ENCODE measurements around the gene HOXD13.

Gene HOXD13

DNA sequence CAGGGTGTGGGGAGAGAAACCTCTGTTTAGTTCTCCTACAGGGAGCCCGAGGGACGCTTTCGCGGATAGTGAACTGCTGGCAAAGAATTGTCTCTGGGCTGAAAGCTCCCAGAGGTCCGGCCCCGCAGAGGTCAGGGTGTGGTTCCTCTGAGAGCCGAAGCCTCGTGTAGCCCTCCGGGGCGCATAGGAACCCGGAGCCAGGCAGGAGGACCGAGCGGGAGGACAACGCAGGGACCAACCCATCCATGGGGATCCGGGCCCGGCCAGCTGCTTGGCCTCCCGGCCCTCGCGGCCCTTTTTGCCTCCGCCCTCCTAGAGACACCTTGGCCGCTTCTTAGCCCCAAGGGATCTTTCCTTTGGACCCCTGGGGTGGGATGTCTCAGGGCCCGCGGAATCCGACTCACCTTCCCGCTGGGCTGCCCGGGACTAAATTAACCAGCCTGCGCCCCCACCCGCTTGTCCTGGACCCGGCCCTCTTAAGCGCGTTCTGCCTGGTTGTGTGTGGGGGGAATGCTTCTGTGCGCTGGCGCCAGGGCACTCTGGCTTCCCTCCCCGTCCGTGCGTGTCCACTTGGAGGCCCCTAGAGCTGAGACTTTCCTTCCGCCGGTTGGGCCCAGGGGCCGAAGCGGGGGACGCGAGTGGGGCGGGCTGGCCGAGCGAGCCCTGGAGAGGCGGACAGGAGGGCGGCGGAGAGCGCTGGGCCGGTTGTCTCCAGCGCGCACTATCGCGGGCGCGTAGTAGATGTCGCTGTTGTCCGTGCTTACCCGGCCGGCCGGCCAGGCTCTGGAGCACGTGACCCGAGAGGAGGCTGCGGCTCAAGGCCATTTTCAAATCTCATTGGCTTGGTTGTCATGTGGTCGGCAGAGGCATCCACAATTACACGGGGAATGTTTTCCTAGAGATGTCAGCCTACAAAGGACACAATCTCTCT is 23.6 kb downstream of the HOXD13 start, which contains the start of gene HOXD10:
Gene HOXD10, plus strand, starts transcription at position 896 of the 931 bp plus-strand sequence. CDS start 56 bp downstream, outside the sequence.
- no peak for DNase-seq (ENCODE audit: extremely low spot score, insufficient read length, low read depth)
- no peak for FAIRE-seq

DNA sequence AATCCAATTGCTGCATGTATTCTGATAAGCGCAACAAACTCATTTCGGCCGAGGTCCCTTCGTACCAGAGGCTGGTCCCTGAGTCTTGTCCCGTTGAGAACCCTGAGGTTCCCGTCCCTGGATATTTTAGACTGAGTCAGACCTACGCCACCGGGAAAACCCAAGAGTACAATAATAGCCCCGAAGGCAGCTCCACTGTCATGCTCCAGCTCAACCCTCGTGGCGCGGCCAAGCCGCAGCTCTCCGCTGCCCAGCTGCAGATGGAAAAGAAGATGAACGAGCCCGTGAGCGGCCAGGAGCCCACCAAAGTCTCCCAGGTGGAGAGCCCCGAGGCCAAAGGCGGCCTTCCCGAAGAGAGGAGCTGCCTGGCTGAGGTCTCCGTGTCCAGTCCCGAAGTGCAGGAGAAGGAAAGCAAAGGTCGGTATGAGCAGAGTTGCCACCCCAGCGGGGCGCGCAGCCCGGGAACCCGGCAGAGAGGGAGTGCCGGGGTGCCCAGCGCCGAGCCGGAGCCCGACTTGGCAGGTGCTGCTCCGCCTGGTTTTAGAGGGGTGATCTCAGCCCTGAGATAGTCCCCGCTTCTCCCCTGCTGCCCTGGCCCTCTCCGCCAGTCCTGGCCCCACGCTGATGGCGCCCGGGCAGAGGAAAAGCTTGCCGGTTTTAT is 24.8 kb downstream of the HOXD13 start:
- no peak for DNase-seq (ENCODE audit: extremely low spot score, insufficient read length, low read depth)
- no peak for FAIRE-seq

DNA sequence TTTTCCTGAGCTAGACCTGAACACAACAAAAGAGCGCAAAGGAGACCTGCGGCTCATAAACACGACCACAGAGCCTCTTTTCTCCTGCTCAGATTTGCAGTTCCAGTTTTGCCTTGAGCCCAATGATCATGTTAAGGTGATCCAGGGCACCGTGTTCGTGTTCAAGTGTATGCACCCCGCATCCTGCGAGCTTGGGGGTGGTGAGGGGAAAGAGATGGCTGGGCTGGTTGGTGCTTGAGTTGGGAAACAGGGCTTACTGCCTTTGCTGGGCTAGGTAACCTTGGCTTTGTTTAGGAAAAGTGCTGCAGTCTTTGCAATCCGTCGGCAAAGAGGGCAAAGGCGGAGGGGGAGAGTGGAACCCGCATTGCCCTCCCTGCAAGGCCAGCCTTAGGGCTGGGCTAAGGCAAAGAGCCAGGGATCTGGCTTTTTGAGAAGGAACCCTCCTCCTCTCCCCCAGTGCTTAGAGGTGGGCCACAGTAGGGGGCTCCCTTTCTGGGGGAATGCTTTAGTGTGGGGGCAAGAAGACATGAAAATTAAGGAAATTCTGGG is 25.4 kb downstream of the HOXD13 start:
- DNase-seq (ENCODE audit: extremely low spot score, insufficient read length, low read depth) (no peak), FAIRE-seq (no peak)

GRCh38 chr2:176118601-176119339 is 26.2 kb downstream of the HOXD13 start:
- DNase-seq (ENCODE audit: extremely low spot score, insufficient read length, low read depth): no peak
- FAIRE-seq: peak; percentile 73

DNA sequence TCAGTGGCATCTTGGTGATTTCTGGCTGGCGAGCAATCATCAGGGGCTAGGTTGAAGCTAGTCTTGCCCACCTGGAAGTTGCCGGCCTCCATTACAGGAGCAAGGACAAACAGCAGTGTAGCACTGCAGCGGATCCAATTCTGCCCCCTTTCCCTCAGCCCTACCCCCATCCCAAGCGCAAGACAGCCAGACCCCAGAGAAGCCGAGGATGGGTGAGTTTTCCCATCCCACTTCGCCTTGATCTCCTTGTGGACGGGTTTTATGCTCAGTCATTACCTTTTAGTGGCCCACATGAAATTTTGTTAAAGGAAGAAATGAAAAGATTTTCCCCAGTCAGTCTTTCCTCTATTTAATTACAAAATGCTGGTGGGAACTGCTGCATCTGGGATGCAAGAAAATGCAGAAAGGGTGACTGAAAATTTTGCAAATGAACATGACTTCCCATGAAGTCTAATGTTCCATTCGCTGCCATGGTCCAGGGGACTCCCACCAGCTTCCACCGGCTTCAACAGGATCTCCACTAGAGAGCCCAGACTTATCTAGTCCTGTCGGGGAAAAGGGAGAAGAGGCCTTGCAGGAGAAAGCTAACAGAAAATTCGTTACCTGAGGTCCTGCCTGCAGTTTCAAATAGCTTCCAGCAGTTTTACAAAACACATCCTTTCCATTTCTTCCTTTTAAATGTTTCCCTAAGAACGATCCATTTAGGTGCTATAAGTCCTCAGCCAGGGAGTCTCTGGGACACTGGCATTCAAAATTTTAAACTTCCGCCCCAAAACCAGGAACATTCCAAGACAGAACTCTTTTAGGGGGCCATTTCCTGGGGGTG is 28.1 kb downstream of the HOXD13 start:
- FAIRE-seq: no peak
- no peak for DNase-seq (ENCODE audit: extremely low spot score, insufficient read length, low read depth)

- DNase-seq (ENCODE audit: extremely low spot score, insufficient read length, low read depth) (no peak), FAIRE-seq (no peak)
Observed at GRCh38 chr2:176121190-176122051, 28.9 kb downstream of the HOXD13 start.

DNA sequence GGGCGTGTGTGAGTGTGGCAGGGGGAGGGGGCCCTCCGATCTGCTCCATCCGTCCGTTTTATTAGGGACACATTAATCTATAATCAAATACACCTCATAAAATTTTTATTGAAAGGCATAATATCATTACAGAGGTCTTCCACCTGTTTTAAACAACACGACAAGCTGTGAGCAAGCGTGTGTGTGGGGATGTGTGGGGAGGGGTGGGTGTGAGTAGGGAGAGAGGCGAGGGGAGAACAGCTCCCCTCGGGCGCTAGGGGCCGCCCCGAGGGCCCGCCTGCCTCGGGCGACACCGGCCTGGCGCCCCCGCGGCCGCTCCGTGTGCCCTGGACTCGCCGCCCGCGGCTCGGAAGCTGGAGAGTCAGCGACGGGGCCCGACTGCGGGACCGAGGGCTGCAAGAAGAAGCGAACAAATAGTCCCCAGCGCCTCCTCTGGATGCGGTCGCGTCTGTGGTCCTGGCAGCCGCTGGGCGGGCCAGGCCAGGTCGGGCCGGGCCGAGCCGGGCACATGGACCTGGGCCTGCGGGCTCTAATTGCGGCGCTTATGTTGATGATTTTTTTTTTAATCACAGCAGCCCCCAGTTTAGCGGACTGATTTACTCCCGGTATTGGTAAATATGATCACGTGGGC is 29.6 kb downstream of the HOXD13 start:
- DNase-seq (ENCODE audit: extremely low spot score, insufficient read length, low read depth): no peak
- no peak for FAIRE-seq

DNA sequence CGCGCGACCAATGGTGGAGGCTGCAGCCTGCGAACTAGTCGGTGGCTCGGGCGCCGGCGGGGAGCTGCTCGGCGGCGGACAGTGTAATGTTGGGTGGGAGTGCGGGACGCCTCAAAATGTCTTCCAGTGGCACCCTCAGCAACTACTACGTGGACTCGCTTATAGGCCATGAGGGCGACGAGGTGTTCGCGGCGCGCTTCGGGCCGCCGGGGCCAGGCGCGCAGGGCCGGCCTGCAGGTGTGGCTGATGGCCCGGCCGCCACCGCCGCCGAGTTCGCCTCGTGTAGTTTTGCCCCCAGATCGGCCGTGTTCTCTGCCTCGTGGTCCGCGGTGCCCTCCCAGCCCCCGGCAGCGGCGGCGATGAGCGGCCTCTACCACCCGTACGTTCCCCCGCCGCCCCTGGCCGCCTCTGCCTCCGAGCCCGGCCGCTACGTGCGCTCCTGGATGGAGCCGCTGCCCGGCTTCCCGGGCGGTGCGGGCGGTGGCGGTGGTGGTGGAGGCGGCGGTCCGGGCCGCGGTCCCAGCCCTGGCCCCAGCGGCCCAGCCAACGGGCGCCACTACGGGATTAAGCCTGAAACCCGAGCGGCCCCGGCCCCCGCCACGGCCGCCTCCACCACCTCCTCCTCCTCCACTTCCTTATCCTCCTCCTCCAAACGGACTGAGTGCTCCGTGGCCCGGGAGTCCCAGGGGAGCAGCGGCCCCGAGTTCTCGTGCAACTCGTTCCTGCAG is 30.3 kb downstream of the HOXD13 start, which contains the start of gene HOXD9:
Gene HOXD9, plus strand, starts transcription at position 37 of the 728 bp plus-strand sequence. Its CDS starts 50 bp downstream, at position 87.
- no peak for FAIRE-seq
- DNase-seq (ENCODE audit: extremely low spot score, insufficient read length, low read depth): no peak

DNA sequence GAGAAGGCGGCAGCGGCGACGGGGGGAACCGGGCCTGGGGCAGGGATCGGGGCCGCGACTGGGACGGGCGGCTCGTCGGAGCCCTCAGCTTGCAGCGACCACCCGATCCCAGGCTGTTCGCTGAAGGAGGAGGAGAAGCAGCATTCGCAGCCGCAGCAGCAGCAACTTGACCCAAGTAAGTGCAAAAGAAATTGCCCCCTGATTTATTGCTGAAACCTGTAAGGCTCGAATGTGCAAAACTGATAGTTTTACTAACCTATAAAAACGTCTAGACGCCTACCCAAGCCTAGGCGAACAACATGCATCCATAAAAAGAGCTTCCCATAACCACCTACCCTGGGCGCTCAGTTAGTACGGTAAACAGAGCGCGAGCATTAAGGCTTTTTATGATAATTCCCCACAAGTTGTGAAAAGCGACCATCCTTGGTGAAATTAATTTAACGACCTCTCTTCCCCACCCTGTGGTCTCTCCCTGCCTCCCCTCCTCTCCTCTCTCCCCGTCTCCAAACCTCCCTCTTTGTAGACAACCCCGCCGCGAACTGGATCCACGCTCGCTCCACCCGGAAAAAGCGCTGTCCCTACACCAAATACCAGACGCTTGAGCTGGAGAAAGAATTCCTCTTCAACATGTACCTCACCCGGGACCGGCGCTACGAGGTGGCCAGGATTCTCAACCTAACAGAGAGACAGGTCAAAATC is 31.0 kb downstream of the HOXD13 start:
- DNase-seq (ENCODE audit: extremely low spot score, insufficient read length, low read depth): no peak
- FAIRE-seq: no peak

DNA sequence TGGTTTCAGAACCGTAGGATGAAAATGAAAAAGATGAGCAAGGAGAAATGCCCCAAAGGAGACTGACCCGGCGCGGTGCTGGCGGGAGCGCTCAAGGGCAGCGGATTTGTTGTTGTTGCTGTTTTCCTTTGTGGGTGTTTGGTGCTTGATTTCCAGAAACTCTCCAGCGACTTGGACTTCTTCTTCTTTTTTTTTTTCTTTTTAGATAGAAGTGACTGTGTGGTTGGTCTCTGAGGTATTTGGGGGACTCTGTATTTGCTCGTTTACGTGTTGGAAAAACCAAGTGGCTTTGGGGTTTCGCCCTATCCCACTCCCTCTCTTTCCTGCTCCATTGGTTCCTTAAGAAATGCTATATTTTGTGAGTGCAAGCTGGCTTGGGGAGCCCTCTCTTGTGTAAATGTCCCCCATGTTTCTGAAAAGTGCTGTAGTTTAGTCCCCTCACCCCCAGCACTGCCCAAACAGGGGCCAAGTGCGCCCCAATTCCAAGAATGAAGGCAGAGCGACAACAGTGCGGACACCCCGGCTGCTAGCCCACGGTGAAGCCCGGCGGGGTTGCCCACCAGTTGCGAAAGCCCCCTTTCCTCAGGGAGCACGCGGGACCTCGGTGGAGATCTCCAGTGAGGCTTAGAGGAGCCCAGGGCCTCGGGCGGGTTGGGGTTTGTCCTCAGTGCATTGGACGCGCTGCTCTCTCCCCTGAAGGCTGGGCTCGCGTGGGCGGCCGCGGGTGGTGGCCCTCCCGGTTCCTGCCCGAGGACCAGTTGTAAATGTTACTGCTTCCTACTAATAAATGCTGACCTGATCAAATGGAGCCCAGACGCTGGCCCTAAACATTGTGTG is 31.8 kb downstream of the HOXD13 start:
- DNase-seq (ENCODE audit: extremely low spot score, insufficient read length, low read depth) (no peak), FAIRE-seq (no peak)

- FAIRE-seq (no peak), DNase-seq (ENCODE audit: extremely low spot score, insufficient read length, low read depth) (no peak)
Observed at GRCh38 chr2:176124947-176125771, 32.6 kb downstream of the HOXD13 start.

DNA sequence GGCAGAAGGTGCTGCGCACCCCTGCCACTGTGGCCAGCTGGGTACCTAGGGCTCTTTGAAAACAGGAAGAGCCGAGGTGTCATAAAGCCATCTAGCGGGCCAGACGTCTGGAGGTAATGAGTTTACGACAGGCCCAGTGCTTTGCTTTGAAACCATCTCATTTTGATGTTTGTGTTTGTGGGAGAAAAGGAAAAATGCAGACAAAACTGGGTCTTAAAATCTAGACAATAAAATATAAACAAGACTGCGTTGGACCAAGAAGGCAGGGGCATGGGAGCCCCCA is 33.2 kb downstream of the HOXD13 start:
- DNase-seq (ENCODE audit: extremely low spot score, insufficient read length, low read depth): no peak

DNA sequence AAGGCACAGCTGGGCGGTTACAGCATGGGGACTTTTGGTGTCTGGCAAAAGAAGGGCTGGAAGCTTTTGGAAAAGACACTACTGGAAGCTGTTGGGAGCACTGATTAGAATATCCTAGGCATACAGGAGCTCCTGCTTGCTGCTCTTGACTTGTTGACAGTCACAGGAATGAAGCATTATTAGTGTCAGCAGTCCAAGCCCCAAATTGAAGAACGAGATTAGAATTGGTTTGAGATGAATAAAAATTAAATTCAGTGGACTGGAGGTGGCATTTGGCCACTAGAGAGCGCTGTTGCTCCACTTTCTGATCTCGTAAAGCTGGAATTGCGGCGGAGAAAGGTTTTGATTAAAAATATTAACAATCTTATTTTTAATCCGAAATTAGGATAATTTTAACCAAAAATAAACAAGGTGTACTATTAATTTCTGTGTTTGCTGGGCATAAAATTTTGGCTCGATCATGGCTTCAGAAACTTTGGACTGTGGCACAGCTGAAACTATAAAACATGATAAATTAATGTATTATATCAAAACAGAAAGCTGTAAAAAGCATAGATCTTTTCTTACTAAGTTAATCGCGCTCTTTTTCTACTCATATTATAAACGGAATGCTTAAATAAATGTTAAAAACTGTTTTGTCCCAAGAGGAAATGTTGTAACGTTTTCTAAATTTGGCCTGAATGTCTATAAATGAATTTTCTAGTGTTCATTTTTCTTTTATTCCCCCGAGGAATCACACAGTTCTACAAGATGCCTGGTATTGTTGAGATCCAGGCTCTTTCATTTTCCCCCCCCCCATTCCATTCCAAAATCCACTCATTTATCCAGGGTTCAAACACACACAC is 34.6 kb downstream of the HOXD13 start:
- DNase-seq (ENCODE audit: extremely low spot score, insufficient read length, low read depth) (peak; percentile 32), FAIRE-seq (peak; percentile 74)

More for the DNA sequence above, 33.2 kb downstream of the HOXD13 start:
- no peak for FAIRE-seq

- DNase-seq (ENCODE audit: extremely low spot score, insufficient read length, low read depth) (no peak), FAIRE-seq (no peak)
Observed at GRCh38 chr2:176127774-176128072, 35.2 kb downstream of the HOXD13 start.

All from GM18507 (cell line).